T47D (cell line): ENCODE measurements around the gene AGPAT2.

ENCODE experiments used
- DNase-seq, 2 experiments: peaks; one replicate each; pipeline versions ENCODE4 v3.0.0 to v3.0.0-alpha.2; 2011 to 2012; ENCODE audit warnings: low read depth in 1 of 2, low spot score in 1 of 2
- JUND ChIP-seq: IDR thresholded peaks from 2 replicates; pipeline ENCODE4 v1.6.1; 2012; ENCODE audit warnings: low read depth
- in situ Hi-C: cut with HindIII; loops from 2 replicates; pipeline ENCODE4 v1.10.0; 2016; ENCODE audit warnings: low sequenced_read_pairs, low pct_unique_long_range_greater_than_20kb

AGPAT2 gene

GRCh38 chr9:136667940-136668760, 19.1 kb downstream of the AGPAT2 start:
- in situ Hi-C loops, result no loop called here
- no peak for DNase-seq
- no peak for TF ChIP-seq JUND

DNA sequence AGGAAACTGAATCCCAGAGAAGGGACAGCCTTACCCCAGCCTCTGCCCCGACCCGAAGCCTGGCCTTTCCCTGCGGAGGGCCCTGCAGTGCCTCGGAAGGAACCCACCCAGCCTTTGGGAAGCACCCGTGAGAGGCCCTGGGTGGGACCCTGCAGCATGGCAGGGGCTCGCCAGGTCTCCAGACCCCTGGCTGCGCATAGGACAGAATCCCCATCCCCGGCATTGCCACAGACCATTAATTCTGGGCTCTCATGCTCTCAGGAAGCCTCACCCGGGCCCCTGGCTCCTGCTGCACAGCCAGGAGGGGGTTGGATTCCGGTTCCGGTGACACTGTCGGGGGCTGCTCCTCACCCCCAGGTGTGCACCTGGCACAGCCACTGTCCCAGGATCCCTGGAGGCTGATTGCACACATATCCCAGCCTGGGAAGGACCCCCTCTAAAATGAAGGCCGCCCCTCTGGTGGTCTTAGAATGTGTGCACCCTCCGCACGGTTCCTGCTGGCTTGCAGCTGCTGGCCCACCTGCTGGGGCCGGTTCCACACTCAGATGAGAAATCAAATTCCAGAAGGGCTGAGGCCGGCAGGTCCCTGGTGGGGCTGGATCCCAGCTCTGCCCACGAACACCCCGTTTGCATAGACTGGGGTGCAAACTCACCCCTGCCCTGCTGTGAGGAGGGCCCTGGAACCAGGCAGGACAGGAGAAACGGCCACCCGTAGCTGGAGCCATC, 19.9 kb downstream of the AGPAT2 start:
- DNase-seq, result no peak
- in situ Hi-C loops, result no loop called here
- TF ChIP-seq JUND, result no peak

DNA sequence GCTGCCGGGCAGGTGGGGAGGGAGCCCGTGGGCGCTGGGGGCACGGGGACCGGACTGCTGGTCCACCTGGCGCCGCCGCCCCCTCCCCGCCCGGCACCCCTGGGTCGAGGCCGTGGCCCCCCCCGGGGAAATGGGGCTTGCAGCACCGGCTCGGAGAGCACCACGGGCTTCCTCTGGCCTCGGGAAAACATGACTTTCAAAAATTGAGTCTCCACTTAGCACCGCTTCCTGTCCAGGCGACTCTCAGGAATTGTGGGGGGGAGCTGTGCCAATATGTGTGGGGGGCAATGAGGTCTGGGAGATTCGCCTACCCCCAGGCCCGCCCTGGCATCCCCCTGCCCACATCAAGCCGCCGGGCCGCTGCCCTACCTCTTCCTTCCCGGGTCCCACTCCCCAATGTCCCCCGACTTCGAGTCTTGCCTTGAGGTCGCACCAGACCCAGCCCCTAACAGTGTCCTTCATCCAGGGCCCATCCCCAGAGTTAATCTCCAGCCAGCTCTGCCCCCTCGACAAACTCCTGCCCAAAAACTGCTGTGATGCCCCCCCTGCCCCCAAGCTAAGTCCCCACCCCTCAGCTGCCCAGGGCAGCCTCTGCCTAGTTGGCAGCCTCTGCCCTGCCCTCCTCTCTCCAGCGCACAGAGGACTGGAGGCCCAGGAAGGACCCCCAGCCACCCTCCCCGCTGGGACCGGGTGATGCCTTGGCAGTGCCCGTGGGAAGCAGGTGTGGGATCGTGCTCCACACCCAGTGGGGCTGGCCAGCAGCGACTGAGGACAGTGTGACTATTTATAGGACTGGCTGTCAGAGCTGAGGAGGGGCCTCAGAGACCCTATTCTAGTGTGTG, 20.7 kb downstream of the AGPAT2 start:
- peak in 1 of 2 experiments; percentile 63 for DNase-seq
- in situ Hi-C loops, result no loop called here
- no peak for TF ChIP-seq JUND

DNA sequence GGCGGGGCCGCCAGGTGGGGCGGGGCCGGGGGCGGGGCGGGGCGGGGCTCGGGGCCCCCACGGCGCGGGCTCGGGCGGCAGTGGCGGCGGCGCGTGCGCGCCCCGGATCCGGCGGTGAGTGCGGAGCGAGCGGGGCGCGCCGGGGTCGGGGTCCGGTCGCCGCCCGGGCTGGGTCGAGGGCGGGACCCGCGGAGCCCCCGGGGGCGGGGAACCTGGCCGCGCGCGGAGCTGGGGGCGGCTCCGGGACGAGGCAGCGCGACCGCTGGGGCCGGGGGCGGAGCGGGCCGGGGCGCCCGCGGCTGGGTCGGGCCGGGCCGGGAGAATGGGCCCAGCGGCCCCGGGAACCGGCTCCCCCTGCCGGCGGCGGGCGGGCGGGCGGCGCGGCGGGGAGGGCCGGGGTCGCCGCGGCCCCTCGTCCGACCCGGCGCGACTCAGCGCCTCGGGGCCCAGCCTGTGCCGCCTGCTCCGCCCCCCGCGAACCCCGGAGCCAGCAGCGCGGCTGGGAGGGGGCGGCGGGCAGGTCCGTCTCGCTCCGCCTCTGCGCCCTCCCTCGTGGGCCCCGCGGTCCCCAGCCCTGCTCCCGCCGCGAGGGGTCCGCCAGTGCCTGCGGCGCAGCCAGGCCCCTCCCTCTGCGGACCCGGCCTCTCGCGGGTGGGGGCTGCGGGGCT, 21.4 kb downstream of the AGPAT2 start:
- TF ChIP-seq JUND, result no peak
- peak in 1 of 2 experiments; percentile 78 for DNase-seq
- in situ Hi-C loops, result no loop called here

GRCh38 chr9:136665111-136665703, 22.1 kb downstream of the AGPAT2 start:
- DNase-seq, result peak in 1 of 2 experiments; percentile 68
- in situ Hi-C loops, result no loop called here
- TF ChIP-seq JUND, result no peak

GRCh38 chr9:136664000-136664915, 23.0 kb downstream of the AGPAT2 start:
- in situ Hi-C loops, result no loop called here
- TF ChIP-seq JUND, result no peak
- no peak for DNase-seq

- in situ Hi-C loops, result no loop called here
- TF ChIP-seq JUND, result no peak
- no peak for DNase-seq
These were observed 24.3 kb downstream of the AGPAT2 start, which contains the start of gene EGFL7 for GRCh38 chr9:136662656-136663581. Gene EGFL7, plus strand, starts transcription at chr9:136662916. Its CDS starts 5,367 bp downstream, at chr9:136668283.

GRCh38 chr9:136662326-136662655, 25.0 kb downstream of the AGPAT2 start:
- in situ Hi-C loops, result no loop called here
- no peak for DNase-seq
- no peak for TF ChIP-seq JUND

DNA sequence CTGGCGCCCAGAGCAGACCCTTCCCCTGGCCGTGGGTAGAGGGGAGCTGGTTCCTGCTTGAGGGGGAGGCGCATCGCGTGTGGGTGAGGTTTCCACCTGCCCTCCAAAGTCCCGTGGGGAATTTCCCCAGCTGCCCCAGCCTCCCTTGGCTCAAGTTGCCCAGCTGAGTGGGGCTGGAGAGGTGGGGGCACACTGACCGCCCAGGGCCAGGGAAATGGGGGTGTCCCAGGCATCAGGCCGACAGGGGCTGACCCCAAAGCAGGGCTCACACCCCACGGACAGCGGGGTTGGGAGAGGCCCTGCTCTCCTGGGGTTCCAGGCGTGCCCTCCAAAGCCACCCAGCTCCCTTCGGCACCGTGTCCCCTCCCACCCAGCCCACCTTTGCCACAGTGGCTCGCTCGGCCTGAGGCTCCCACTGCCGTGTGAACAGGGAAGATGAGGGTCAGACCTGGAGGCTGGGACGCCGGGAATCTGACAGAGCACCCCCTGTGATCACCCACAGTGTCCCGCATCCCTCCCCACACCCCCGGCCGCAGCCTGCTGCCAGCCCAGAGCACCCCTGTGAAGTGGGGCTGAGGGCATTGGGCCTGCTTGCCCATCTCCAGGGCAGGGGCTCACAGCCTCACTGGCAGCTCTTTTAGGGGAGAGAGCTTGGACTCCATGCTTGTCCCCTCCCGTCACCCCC, 25.5 kb downstream of the AGPAT2 start:
- no peak for TF ChIP-seq JUND
- in situ Hi-C loops, result no loop called here

More for the DNA sequence above, 25.5 kb downstream of the AGPAT2 start:
- no peak for DNase-seq
